Measurements from ENCODE around the gene DEPDC4.
"Not testable (repeated sequence)": the region's sequence is repeated elsewhere in the genome, so short reads cannot be mapped to it uniquely, and the experiment has no call there.

The DEPDC4 gene

DNA sequence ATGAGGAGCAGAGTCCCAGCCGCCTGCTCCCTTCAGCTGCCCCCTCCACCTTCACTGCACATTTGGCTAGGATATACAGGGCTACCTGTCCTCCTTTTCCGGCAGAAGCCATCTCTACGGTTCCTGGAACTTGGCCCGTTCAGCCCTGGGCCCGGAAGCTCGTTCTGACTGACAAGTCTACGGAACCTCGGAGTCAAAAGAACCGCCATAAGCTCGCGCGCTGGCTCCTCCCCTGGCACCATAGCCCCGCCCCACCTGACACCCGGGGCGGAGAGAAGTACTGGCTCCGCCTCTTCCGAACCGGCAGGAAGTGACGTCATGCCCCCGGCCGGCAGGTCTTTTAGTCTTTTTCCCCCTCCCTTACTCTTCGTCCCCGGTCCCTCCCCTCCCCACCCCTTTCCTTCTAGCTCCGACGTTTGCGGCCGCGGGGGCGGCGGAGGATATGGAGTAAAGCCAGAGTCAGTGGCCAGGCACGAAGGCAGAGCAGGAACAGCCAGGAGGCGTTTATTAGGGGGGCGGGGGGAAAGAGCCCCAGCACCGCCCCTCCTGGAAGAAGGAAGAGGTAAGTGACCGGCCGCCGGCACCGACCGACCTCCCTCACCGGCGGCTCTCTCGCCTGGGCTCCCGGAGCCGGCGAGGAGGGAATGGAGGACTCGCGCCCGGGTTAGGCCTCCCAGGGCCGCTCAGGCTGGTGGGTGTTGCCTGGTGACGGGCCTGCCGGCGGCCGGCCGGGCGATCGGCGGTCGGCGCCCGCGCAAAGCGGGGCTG lies at the start of gene DEPDC4, which contains the start of gene SCYL2:
Gene DEPDC4 (minus strand): TSS at position 245 of the 768 bp plus-strand sequence. CDS start 3 bp downstream, at position 242.
Gene SCYL2 (plus strand): TSS at position 343 of the 768 bp plus-strand sequence. CDS start 15,794 bp downstream, outside the sequence.
- peak; percentile 88 for DNase-seq (ENCODE audit: low read depth in 2 of 2)

DNA sequence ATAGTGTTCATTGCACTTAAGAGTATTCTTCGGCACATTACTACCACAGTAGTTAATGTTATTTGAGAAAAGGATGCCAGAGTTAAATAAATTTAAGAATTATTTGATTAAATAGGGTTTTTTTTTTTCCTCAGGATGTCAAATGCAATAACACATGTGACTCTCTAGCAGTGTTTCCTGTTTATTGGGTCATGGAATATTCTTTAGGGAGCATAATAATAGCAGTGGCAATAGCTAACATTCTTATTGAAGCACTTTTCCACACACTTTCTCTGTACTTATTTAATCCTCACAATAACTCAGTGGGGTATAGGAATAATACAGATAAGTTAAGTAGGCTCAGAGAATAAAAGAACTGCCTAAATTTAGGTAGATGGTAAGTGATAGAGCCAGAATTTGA lies 44.4 kb upstream of the DEPDC4 start:
- no peak for DNase-seq (ENCODE audit: low read depth in 2 of 2)

DNA sequence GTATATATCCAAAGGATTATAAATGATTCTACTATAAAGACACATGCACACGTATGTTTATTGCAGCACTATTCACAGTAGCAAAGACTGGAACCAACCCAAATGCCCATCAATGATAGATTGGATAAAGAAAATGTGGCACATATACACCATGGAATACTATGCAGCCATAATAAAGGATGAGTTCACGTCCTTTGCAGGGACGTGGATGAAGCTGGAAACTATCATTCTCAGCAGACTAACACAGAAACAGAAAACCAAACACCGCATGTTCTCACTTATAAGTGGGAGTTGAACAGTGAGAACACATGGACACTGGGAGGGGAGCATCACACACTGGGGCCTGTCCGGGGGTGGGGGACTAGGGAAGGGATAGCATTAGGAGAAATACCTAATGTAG lies 41.3 kb upstream of the DEPDC4 start:
- not testable (repeated sequence) for DNase-seq (ENCODE audit: low read depth in 2 of 2)

DNA sequence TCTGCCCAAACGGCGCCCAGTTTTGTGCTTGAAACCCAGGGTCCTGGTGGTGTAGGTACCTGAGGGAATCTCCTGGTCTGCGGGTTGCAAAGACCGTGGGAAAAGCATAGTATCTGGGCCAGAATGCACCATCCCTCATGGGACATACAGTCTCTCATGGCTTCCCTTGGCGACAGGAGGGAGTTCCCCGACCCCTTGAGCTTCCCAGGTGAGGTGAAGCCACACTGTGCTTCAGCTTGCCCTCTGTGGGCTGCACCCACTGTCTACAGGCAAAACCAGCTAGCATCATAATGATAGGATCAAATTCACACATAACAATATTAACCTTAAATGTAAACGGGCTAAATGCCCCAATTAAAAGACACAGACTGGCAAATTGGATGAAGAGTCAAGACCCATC lies 37.5 kb upstream of the DEPDC4 start:
- not testable (repeated sequence) for DNase-seq (ENCODE audit: low read depth in 2 of 2)

DNA sequence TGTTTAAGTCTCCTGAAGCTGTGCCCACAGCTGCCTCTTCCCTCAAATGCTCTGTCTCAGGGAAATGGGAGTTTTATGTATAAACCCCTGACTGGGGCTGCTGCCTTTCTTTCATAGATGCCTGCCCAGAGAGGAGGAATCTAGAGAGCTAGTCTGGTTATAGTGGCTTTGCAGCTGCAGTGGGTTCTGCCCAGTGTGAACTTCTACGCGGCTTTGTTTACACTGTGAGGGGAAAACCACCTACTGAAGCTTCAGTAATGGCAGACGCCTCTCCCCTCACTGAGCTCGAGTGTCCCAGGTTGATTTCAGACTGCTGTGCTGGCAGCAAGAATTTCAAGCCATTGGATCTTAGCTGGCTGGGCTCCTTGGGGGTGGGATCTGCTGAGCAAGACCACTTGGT lies 37.0 kb upstream of the DEPDC4 start:
- DNase-seq (ENCODE audit: low read depth in 2 of 2) = no peak

DNA sequence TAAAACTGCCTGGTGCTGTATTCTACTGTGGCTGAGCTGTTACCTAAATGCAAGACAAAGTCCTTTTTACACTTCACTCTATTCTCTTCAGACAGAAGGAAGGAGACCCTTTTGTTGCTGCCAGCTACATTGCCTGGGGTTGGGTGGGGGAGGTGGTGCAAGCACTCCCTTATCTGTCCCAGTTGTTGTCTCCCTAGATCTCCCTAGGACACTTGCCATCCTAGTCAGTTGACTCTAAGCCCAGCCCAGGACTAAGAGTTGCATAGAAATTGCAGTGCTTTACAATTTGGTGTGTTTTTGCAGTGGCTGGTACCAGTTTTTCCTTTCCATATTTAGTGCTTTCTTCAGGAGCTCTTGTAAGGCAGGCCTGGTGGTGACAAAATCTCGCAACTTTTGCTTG lies 35.2 kb upstream of the DEPDC4 start:
- no peak for DNase-seq (ENCODE audit: low read depth in 2 of 2)

DNA sequence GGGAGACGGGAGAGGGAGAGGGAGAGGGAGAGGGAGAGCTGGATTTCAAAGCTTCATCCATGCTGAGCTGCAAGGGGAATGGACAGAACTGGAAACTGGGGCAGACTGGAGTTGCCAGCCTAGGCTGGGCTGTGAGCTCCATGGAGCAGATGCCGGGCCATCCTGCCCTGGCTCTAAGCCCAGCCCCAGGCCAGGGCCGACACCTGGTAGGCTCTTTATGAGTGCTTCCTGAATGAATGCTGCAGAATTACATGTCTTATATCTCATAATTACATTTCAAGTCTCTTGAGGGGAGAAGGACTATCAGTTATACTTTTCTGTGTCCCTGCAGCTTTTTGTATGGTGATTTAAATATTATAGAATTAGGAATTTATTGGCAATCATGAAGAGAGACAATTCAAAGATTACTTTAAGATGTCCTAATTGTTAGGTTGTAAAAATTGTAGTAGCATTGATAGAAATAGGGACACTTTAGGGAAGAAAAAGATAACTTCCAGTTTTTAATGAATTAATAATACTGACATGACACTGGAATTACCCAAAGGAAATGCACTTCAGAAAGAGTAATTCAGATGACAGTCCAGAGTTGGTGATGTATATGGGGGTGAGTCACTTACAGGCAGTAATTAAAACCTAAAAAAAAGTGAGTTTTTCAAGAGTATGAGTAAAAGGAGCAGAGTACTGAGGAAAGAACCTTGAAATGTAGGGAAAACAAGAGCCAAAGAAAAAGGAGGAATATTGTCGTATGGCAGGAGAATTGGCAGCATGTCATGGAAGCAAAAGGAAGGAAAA lies 29.1 kb upstream of the DEPDC4 start:
- no peak for DNase-seq (ENCODE audit: low read depth in 2 of 2)

DNA sequence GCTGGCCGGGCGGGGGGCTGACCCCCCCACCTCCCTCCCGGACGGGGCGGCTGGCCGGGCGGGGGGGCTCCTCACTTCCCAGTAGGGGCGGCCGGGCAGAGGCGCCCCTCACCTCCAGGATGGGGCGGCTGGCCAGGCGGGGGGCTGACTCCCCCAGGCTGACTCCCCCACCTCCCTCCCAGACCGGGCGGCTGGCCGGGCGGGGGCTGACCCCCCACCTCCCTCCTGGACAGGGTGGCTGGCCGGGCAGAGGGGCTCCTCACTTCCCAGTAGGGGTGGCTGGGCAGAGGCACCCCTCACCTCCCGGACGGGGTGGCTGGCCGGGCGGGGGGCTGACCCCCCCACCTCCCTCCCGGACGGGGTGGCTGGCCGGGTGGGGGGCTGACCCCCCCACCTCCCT lies 27.5 kb upstream of the DEPDC4 start:
- not testable (repeated sequence) for DNase-seq (ENCODE audit: low read depth in 2 of 2)

DNA sequence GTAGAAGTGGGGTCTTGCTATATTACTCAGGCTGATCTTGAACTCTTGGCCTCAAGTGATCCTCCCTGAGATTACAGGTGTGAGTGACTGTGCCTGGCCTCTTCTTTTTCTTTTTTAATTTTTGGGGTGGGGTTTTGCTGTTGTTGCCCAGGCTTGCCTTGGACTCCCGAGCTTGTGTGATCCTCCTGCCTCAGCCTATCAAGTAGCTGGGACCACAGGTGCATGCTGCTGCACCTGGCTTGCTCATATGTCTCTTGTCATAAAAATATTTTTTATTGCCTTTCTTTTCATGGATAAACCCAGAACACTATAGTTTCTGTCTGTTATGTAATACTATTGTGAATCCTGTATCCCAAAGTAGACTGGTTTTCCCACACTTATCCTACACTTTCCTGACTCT lies 26.1 kb upstream of the DEPDC4 start:
- no peak for DNase-seq (ENCODE audit: low read depth in 2 of 2)

DNA sequence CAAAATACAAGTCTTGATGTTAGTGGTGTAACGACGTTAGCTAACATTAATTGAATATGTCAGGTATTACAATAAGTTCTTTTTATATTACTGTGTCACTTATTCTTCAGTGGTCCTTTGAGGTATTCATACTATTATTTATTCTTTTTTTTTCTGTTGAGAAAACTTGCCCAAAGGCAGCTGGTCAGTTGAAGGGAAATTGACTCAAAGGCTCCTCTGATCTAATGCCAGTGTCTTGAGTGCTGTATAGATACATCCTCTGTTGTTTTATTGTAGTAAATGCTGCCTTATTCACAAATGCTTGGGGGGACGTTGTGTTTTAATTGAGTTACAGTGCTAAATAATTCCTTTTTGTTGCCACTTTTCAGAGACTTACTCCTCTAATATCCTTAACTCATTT lies 23.1 kb upstream of the DEPDC4 start:
- DNase-seq (ENCODE audit: low read depth in 2 of 2) = no peak

DNA sequence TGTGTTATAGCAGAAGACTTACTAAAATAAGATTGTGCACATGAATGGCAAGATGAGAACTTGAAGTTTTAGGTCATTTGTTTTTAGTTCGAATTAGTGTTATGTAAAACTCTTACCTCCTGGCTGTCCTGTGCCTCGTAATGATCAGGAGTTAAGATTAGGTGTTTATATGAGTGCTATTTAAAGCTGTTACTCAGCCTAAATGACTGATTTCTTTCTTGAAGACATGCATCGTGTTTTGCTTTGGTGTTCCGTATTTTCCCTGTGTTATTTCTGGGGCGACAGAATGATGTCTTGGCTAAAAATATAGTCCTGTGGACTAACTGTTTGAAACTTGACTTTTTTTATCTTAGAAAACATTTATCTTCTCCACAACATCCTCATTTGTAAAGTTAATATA lies 22.2 kb upstream of the DEPDC4 start:
- no peak for DNase-seq (ENCODE audit: low read depth in 2 of 2)

DNA sequence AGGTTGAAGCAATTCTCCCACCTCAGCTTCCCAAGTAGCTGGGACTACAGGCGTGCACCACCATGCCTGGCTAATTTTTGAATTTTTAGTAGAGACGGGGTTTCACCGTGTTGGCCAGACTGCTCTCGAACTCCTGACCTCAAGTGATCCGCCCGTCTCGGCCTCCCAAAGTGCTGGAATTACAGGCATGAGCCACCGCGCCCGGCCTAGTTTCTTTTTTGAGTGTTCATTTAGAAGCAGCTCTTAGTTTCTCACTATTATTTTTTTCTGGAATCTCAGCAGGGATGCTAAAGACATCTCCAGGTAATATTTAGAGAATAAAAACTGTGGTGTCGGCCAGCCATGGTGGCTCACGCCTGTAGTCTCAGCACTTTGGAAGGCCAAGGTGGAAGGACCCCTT lies 17.7 kb upstream of the DEPDC4 start:
- DNase-seq (ENCODE audit: low read depth in 2 of 2) = not testable (repeated sequence)

DNA sequence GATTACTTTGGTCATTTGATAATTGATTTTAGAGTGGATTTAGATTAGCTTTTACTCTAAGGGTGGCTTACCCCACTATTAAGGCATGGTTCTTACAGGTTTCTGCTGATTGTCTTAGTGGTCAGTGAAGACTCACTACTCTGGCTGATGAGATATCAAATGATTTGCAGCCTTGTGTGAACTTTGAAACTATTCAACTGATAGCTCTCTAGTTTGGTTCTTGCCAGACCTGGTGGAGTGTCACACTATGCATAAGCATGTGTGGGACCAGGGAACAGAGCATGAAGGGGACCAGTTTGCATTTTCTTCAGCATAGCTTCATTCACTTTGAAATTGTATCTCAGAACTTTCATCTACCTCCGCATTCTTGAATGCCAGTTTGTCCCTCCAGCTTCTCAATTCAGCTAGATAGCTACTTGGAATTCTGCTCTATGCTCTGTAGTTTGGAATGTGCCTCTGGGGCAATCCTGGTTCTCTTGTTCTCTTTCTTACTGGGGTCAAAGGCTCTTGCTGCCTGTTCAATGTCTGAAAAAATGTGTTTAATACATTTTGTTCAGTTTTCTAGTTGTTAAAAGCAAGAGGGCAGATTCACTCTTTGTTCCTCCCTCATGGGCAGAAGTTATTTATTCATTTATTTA lies 12.8 kb upstream of the DEPDC4 start:
- no peak for DNase-seq (ENCODE audit: low read depth in 2 of 2)

DNA sequence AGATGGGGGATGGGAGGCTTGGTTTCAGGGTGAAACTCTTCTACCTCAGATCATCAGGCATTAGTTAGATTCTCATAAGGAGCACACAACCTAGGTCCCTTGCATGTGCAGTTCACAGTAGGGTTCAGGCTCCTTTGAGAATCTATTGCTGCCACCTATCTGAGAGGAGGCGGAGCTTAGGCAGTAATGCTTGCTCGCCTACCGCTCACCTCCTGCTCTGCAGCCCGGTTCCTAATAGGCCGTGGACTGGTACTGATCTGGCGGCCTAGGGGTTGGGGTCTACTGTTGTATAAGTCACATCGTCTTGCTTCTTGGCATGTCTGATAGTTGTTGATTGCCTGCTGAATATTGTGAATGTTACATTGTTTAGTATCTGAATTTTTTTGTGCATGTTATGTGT lies 12.3 kb upstream of the DEPDC4 start:
- no peak for DNase-seq (ENCODE audit: low read depth in 2 of 2)

DNA sequence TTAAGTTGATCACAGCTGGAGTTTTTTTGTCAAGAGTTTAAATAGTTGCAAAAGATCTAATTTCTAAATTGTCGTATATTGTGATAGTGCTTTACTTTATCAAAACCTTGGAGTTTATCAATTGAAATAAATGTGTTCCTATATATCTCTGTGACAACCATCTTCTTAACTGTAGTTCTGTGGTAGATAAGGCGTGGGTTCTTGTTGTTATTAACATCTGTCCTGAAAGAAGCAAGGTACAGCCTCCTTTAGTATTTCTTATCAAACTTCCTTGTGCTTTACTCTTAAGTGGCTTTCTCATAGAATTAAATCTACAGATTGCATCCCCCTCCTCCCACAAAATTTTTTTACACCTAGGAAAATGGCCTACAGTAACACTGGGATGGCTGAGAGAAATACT lies 7.4 kb upstream of the DEPDC4 start:
- DNase-seq (ENCODE audit: low read depth in 2 of 2) = no peak

DNA sequence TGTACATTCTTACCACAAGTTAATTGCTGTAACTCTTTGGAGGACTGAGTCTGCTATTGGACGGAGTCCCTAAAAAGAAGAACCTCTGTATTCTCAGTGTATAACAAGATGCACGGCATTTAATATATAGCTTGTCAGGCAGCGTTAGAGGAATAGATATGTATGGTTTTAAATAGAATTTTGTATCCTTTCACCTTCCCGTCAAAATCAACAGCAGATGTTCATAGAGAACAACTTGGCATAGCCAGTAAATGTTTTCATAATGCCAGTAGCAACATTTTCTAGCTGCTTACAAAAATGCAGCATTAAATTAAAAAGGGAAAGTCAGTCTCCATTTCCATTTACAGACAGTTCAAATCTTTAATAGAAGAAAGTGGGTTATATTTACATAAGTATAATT lies 6.9 kb upstream of the DEPDC4 start:
- no peak for DNase-seq (ENCODE audit: low read depth in 2 of 2)

DNA sequence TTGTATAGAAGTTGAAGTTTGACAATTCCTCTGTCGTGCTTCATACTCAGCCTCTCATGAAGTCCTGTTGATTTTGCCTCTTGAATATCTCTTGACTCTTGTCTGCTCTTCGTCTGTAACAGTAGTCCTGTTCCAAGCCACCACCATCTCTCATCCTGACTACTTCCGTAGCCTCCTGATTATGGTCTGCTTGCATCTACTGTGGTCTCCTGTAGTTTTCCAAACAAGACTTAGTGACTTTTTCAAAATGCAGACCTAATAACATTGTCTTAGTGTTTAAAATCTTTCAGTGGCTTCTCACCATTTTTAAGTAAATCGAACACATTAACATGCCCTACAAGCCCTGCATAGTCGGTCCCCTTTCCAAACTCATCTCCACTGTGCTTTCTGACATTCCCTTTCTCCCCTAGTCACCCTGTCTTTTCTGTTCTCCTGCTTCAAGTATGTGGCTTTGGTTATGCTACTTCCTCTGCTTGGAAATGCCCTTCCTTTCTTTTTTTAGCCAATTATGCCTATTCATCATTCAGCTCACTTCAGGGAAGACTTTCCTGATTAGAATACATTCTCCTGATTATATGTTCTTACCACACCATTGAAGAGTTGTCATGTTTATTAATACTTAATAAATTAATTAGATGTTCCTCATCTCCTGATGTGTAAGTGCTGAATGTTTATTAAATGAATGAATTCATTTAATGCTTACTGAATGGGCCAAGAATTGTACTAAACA lies 2.1 kb upstream of the DEPDC4 start:
- DNase-seq (ENCODE audit: low read depth in 2 of 2) = no peak

DNA sequence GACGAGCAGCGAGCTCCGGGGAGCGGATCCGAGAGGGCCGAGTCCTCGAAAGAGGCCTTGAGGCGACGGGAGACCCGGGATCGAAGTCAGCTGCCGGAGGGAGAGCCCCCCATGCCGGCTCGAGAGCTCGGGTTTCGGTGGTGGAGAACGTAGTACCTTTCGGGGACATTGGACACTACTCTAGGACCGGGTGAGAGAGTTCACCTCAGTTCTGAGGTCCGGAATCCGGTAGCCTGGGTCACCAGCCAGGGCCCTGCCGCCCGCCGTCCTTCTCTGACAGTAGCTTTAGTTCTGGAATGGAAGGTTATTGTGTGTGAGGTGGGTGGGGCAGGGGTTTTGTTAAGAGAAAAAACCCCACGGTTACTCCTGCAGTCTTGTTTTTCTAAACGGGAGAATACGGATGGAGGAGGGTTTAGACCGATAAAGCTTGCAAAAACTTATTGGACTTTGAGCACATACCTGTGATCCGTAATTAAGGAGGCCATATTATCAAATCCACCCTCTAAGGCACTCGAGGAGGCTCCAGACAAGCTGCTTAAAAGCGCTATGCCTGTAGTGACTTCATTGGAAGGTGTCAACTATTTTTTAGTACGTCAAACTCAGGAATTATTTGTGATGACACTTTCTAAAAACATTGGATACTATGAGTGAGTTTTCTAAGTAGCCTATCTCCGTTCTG lies 863 bp upstream of the DEPDC4 start:
- DNase-seq (ENCODE audit: low read depth in 2 of 2) = peak in 1 of 2 donors; percentile 0

DNA sequence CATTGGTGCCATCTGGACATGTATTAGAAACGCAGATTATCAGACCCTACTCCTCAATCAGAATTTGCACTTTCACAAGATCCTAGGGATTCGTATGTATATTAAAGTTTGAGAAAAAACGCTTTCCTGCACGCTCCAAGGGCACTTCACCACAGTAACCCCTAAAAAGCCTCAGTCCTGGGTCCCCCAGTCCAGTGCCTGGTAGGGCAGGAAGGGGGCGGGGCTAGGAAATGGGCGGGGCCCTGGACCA lies 369 bp downstream of the DEPDC4 start:
- peak; percentile 83 to 95 for DNase-seq (ENCODE audit: low read depth in 2 of 2)

DNA sequence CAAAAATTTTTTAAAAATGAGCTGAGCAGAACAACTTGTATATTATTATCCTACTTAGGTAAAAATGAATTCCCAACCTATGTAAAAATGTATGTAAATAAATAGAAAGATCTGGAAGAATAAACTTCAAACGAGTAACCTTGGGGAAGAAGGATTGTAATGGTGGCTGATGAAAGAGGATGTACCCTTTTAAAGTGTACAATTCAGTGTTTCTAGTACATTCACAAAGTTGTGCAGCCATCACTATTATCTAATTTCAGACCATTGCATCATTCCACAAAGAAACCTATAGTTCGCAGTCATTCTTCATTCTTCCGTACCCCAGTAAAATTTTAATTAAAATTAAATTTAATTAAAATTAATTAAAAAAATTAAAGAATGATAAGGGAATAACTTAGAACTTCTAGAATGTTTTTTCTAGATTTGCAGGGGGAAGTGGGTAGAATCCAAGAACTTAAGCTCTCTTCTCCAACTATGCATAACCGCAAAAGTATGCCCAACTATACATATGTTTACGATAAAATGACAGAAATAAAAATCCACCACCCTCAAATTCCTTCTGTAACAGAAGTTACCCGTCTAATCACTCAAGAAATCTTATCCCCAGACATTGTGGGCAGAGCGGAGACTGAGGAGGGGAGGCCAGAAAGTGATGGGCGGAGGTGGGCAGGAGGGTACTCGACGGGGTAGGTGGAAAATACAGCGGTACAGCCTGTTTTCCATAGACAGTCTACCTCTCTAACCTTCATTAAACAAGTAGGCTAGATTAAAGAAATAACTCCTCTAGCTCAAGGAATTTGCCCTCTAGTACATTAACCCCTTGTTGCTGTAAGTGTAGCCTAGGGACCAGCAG lies 921 bp downstream of the DEPDC4 start:
- DNase-seq (ENCODE audit: low read depth in 2 of 2) = no peak

DNA sequence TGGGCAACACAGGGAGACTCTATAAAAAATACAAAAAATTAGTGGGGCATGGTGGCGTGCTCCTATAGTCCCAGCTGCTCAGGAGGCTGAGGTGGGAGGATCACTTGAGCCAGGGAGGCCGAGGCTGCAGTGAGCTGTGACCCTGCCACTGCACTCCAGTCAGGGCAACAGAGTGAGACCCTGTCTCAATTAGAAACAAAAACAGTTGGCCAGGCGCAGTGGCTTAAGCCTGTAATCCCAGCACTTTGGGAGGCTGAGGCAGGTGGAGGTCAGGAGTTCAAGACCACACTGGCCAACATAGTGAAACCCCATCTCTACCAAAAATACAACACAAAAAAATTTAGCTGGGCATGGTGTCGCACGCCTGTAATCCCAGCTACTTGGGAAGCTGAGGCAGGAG lies 1.8 kb downstream of the DEPDC4 start:
- DNase-seq (ENCODE audit: low read depth in 2 of 2) = not testable (repeated sequence)

Data from stimulated activated CD4-positive, alpha-beta T cell treated with anti-CD3 and anti-CD28 coated beads, Interleukin-15, amount 100 ng/mL, for 48 hours (primary cell).